Mesenchymal stem cell (in vitro differentiated cells and primary cell): Measurements from ENCODE around the gene DLGAP1.

Experiments
- DNase-seq: peaks from one replicate; pipeline ENCODE4 v3.0.0-alpha.2; 2013
- H2AFZ ChIP-seq: one replicate; pipeline ENCODE4 v1.6.1; 2013; ENCODE audit warnings: low read depth, mild to moderate bottlenecking, control low read depth, inconsistent platforms, low read length, moderate library complexity
- H2AK5ac ChIP-seq: 2 replicates; pipeline ENCODE4 v1.6.1; 2013; ENCODE audit warnings: low read length, moderate library complexity, mild to moderate bottlenecking, inconsistent platforms; ENCODE audit not compliant: severe bottlenecking
- H2BK120ac ChIP-seq: one replicate; pipeline ENCODE4 v1.6.1; 2013; ENCODE audit warnings: low read depth, mild to moderate bottlenecking, inconsistent platforms, low read length, moderate library complexity
- H2BK12ac ChIP-seq, 2 experiments: one replicate each; pipeline ENCODE4 v1.6.1; 2013; ENCODE audit warnings: inconsistent platforms in 2 of 2, low read length in 2 of 2, mild to moderate bottlenecking in 2 of 2, moderate library complexity in 2 of 2, control low read depth in 1 of 2
- H2BK15ac ChIP-seq: one replicate; pipeline ENCODE4 v1.6.1; 2013; ENCODE audit warnings: mild to moderate bottlenecking, low read depth, inconsistent platforms; ENCODE audit not compliant: poor library complexity, severe bottlenecking
- H2BK5ac ChIP-seq: 2 replicates; pipeline ENCODE4 v1.6.1; 2013; ENCODE audit warnings: low read depth, mild to moderate bottlenecking, low read length, control low read depth, inconsistent platforms; ENCODE audit not compliant: poor library complexity, severe bottlenecking
- H3K14ac ChIP-seq, 2 experiments: one replicate each; pipeline ENCODE4 v1.6.1; 2013; ENCODE audit warnings: inconsistent platforms in 2 of 2, low read length in 2 of 2, control low read depth in 1 of 2, mild to moderate bottlenecking in 1 of 2, moderate library complexity in 1 of 2
- H3K18ac ChIP-seq, 2 experiments: one replicate each; pipeline ENCODE4 v1.6.1; 2013; ENCODE audit warnings: inconsistent platforms in 2 of 2, low read length in 2 of 2, control low read depth in 1 of 2, low read depth in 1 of 2, mild to moderate bottlenecking in 1 of 2
- H3K23ac ChIP-seq, 2 experiments: one replicate each; pipeline ENCODE4 v1.6.1; 2013; ENCODE audit warnings: inconsistent platforms in 2 of 2, low read length in 2 of 2, mild to moderate bottlenecking in 2 of 2, moderate library complexity in 2 of 2, control low read depth in 1 of 2
- H3K27ac ChIP-seq: 2 replicates; pipeline ENCODE4 v1.5.1; 2013; ENCODE audit warnings: mild to moderate bottlenecking, moderate library complexity, low read length, control low read depth, inconsistent platforms; ENCODE audit not compliant: poor library complexity, severe bottlenecking
- H3K27me3 ChIP-seq, 2 experiments: 2 replicates each; pipeline versions ENCODE4 v1.6.1 to v1.7.0; 2013; ENCODE audit warnings: low read length in 2 of 2, mild to moderate bottlenecking in 2 of 2, moderate library complexity in 2 of 2, control low read depth in 1 of 2, inconsistent platforms in 1 of 2; ENCODE audit not compliant: control insufficient read depth in 1 of 2, insufficient read depth in 1 of 2
- H3K36me3 ChIP-seq, 2 experiments: 2 replicates each; pipeline versions ENCODE4 v1.6.1 to v1.7.0; 2013; ENCODE audit warnings: low read length in 2 of 2, control low read depth in 1 of 2, inconsistent platforms in 1 of 2, low read depth in 1 of 2, mild to moderate bottlenecking in 1 of 2; ENCODE audit not compliant: insufficient read depth in 2 of 2, control insufficient read depth in 1 of 2
- H3K4ac ChIP-seq, 2 experiments: one replicate each; pipeline ENCODE4 v1.6.1; 2013; ENCODE audit warnings: inconsistent platforms in 2 of 2, low read length in 2 of 2, mild to moderate bottlenecking in 2 of 2, moderate library complexity in 2 of 2, control low read depth in 1 of 2, low read depth in 1 of 2
- H3K4me1 ChIP-seq: 2 replicates; pipeline ENCODE4 v1.6.1; 2013; ENCODE audit warnings: low read depth, low read length, control low read depth; ENCODE audit not compliant: control insufficient read depth, insufficient read depth
- H3K4me2 ChIP-seq: 2 replicates; pipeline ENCODE4 v1.6.1; 2013; ENCODE audit warnings: low read length, mild to moderate bottlenecking, inconsistent platforms; ENCODE audit not compliant: poor library complexity, severe bottlenecking
- H3K4me3 ChIP-seq, 2 experiments: 2 replicates each; pipeline versions ENCODE4 v1.5.1 to v1.7.0; 2013; ENCODE audit warnings: low read length in 2 of 2, mild to moderate bottlenecking in 2 of 2, control low read depth in 1 of 2, low read depth in 1 of 2; ENCODE audit not compliant: insufficient read depth in 1 of 2
- H3K79me1 ChIP-seq: replicated peaks from 2 replicates; pipeline ENCODE4 v1.6.1; 2013; ENCODE audit warnings: mild to moderate bottlenecking, control low read depth, low read length, inconsistent platforms; ENCODE audit not compliant: poor library complexity, severe bottlenecking
- H3K9ac ChIP-seq: 2 replicates; pipeline ENCODE4 v1.7.0; 2013; ENCODE audit warnings: mild to moderate bottlenecking, low read length, moderate library complexity
- H3K9me3 ChIP-seq: 2 replicates; pipeline ENCODE4 v1.7.0; 2013; ENCODE audit warnings: mild to moderate bottlenecking, low read length; ENCODE audit not compliant: control insufficient read depth
- H4K8ac ChIP-seq: one replicate; pipeline ENCODE4 v1.6.1; 2013; ENCODE audit warnings: inconsistent platforms, mild to moderate bottlenecking, low read length, moderate library complexity
- H4K91ac ChIP-seq: one replicate; pipeline ENCODE4 v1.6.1; 2013; ENCODE audit warnings: mild to moderate bottlenecking, low read length, inconsistent platforms
- whole genome bisulfite sequencing: methylation state at CpG from one replicate; pipeline ENCODE4 v1.1.7; 2013; ENCODE audit warnings: mixed read lengths; 5-methylcytosine and 5-hydroxymethylcytosine counted together

DLGAP1 gene

GRCh38 chr18:4384932-4385331, 70.2 kb downstream of the DLGAP1 start:
- Histone ChIP-seq H3K9me3 (no peaks in the 10 kb centered on the region), H2AFZ (no peak overlapping the region), H3K9ac (no peak overlapping the region), H3K18ac (no peak overlapping the region), H4K91ac (no peak overlapping the region), H3K4me2 (no peak overlapping the region), H3K27ac (no peak overlapping the region), H3K79me1 (no peaks in the 10 kb centered on the region), H2AK5ac (no peak overlapping the region), H2BK5ac (no peak overlapping the region), H3K4me1 (no peaks in the 10 kb centered on the region), H3K4me3 (no peak overlapping the region), H3K27me3 (no peaks in the 10 kb centered on the region), H3K36me3 (no peaks in the 10 kb centered on the region), H4K8ac (no peak overlapping the region), H3K23ac (no peak overlapping the region), H2BK15ac (no peak overlapping the region), H2BK12ac (no peak overlapping the region), H3K4ac (no peak overlapping the region), H3K14ac (no peak overlapping the region), H2BK120ac (no peak overlapping the region)
- WGBS = 64% methylated on average over 1 of the region's 3 CpGs
- DNase-seq = no peak

DNA sequence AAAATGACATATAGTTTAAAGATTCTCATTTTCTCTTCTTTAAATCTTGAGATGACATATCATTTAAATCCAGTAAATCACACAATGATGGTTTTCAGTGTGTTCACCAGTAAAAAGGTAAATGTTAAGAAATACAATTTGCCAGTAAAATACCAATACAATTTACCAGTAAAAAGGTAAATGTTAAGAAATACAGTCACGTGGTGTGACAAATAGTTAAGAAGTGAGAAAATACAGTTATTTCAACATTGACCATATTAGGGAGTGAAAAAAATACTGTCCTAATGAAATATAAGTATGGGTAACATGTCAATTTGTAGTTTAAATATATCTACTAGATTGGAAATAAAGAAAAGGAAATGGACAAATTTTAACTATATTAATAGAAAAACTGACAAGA, 80.5 kb downstream of the DLGAP1 start:
- Histone ChIP-seq H2BK15ac (no peak overlapping the region), H4K91ac (no peak overlapping the region), H2BK5ac (no peak overlapping the region), H3K4ac (no peak overlapping the region), H3K18ac (no peak overlapping the region), H2BK12ac (no peak overlapping the region), H3K9ac (no peak overlapping the region), H3K14ac (no peak overlapping the region), H3K23ac (no peak overlapping the region), H2BK120ac (no peak overlapping the region), H3K4me3 (no peak overlapping the region), H3K36me3 (no peaks in the 10 kb centered on the region), H3K27me3 (no peaks in the 10 kb centered on the region), H3K9me3 (no peaks in the 10 kb centered on the region), H2AK5ac (no peak overlapping the region), H3K4me1 (no peaks in the 10 kb centered on the region), H4K8ac (no peak overlapping the region), H3K79me1 (no peaks in the 10 kb centered on the region), H3K27ac (no peak overlapping the region), H3K4me2 (no peak overlapping the region), H2AFZ (no peak overlapping the region)
- WGBS = no CpG with 5 or more reads among the region's 1 CpG
- DNase-seq = no peak

DNA sequence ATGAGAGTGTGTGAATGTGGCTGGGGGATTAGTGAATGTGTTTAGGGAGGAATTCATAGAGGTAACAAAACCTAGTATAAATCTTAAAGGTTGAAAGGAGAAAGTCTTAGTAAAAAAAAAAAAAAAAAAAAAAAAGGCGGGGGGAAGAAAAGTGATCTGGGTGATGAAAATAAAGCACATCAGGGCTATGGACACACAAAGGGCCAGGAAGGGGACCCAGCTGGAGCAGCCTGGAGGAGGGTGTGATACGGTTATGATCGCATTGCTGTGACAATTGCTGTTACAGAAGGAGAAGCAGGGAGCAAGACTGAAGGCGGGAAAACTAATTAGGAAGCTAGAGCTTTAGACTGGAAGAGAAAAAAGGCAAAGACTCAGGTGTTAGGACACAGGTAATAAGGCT, 85.4 kb downstream of the DLGAP1 start:
- Histone ChIP-seq H2BK15ac (no peak overlapping the region), H2AK5ac (no peak overlapping the region), H3K4me3 (no peak overlapping the region), H4K91ac (no peak overlapping the region), H3K23ac (no peak overlapping the region), H3K4ac (no peak overlapping the region), H3K27ac (no peak overlapping the region), H3K36me3 (no peaks in the 10 kb centered on the region), H3K79me1 (no peaks in the 10 kb centered on the region), H2AFZ (no peak overlapping the region), H3K18ac (no peak overlapping the region), H3K27me3 (no peaks in the 10 kb centered on the region), H2BK12ac (no peak overlapping the region), H3K9me3 (peaks cover 3% of the 10 kb centered on the region), H3K9ac (no peak overlapping the region), H2BK5ac (no peak overlapping the region), H2BK120ac (no peak overlapping the region), H3K14ac (no peak overlapping the region), H4K8ac (no peak overlapping the region), H3K4me2 (no peak overlapping the region), H3K4me1 (no peaks in the 10 kb centered on the region)
- 80% methylated on average over 4 of the region's 4 CpGs for WGBS
- DNase-seq = no peak

DNA sequence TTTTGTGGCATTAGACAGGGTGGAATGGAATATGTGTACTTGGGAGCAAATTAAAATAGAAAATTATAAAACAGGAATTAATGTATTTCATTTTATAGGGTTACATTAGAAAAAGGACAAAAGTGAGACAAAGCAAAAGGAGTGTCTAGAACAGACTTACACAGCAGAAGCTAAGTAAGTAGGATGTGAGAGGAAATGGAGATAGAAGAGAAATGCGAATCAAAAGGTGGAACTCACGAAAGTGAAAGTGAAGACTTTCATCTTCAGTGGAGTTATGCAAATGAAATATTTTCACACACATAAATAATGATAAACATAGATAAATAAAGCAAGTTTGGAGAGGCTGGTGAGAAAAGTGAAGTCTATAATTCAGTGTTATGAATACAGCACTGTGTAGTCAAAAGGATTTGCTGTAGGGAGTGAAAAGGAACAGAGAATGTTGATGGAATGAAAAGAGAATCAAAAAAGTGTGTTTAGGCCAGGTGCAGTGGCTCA, 94.8 kb downstream of the DLGAP1 start:
- Histone ChIP-seq H3K9me3 (peaks cover 16% of the 10 kb centered on the region), H2AFZ (no peak overlapping the region), H2BK12ac (no peak overlapping the region), H3K23ac (no peak overlapping the region), H3K4me3 (no peak overlapping the region), H3K18ac (no peak overlapping the region), H4K91ac (no peak overlapping the region), H3K27ac (no peak overlapping the region), H3K4me1 (no peaks in the 10 kb centered on the region), H2BK120ac (no peak overlapping the region), H3K36me3 (no peaks in the 10 kb centered on the region), H4K8ac (no peak overlapping the region), H3K9ac (no peak overlapping the region), H3K79me1 (no peaks in the 10 kb centered on the region), H2BK15ac (no peak overlapping the region), H3K4me2 (no peak overlapping the region), H3K27me3 (no peaks in the 10 kb centered on the region), H3K14ac (no peak overlapping the region), H2BK5ac (no peak overlapping the region), H3K4ac (no peak overlapping the region), H2AK5ac (no peak overlapping the region)
- DNase-seq = no peak
- no CpG with 5 or more reads among the region's 2 CpGs for WGBS
